Measurements from ENCODE around the gene OPA3.

The OPA3 gene

DNA sequence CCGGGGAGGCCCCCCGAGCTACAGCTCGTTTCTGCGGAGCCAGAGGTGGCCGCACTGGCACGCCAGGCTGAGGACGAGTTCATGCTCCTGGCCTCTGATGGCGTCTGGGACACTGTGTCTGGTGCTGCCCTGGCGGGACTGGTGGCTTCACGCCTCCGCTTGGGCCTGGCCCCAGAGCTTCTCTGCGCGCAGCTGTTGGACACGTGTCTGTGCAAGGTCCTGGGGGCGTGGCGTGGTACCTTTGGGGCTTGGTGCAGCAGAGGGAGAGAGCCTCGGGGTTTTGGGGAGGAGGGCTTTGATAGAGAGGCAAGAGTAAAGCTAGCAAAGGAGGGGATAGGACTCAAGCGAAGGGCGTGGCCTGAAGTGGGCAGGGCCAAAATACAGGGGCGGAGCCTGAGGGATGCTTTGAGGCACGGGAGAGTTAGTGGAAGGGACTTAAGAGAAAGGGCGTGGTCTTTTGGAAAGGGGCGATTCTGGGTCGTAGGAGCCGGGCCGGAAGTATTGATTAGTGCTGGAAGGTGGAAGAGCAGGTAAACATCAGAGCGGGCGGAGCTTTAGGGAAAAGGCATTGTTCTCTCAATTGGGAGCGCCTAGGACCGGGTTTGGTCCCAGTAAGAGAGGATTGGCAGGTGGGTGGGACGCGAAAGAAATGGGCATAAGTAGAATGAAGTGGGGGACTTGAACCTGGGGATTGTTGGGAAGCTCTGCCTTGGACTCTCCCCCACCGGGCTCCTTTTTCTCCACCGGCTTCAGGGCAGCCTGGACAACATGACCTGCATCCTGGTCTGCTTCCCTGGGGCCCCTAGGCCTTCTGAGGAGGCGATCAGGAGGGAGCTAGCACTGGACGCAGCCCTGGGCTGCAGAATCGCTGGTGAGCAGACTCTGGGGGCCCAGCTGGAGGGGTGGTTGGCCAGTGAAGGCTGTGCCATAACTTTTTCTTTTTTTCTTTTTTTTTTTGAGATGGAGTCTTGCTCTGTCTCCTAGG, 85.1 kb downstream of the OPA3 start:
- peak; percentile 93 for DNase-seq

DNA sequence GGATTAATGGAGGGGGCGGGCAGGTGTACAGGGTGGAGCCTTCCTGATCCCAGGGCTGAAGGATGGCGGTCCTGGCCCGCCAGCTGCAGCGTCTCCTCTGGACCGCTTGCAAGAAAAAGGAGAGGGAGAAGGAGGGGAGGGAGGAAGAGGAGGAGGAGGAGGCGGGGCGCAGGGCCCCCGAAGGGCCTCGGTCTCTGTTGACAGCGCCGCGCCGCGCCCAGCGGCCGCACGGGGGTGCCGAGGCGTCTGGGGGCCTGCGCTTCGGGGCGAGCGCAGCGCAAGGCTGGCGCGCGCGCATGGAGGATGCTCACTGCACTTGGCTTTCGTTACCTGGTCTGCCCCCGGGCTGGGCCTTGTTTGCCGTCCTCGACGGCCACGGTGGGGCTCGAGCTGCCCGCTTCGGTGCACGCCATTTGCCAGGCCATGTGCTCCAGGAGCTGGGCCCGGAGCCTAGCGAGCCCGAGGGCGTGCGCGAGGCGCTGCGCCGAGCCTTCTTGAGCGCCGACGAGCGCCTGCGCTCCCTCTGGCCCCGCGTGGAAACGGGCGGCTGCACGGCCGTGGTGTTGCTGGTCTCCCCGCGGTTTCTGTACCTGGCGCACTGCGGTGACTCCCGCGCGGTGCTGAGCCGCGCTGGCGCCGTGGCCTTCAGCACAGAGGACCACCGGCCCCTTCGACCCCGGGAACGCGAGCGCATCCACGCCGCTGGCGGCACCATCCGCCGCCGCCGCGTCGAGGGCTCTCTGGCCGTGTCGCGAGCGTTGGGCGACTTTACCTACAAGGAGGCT, 86.0 kb downstream of the OPA3 start, which contains the start of gene PPM1N:
Gene PPM1N, plus strand, starts transcription at position 33 of the 785 bp plus-strand sequence. Its CDS starts 30 bp downstream, at position 63.
- DNase-seq = peak; percentile 2

DNA sequence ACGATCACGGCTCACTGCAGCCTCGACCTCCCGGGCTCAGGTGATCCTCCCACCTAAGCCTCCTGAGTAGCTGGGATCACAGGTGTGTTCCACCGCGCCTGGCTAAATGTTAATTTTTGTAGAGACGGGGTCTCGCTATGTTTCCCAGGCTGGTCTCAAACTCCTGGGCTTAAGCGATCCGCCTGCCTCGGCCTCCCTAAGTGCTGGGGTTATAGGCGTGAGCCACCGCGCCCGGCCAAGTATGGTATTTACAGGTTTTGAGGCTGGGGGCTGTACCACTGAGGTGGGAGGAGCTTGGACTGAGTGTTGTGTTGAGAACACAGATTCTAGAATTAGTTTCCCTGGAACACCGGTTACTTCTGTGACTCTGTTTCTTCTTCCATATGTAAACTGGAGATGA, 86.8 kb downstream of the OPA3 start:
- no peak for DNase-seq

DNA sequence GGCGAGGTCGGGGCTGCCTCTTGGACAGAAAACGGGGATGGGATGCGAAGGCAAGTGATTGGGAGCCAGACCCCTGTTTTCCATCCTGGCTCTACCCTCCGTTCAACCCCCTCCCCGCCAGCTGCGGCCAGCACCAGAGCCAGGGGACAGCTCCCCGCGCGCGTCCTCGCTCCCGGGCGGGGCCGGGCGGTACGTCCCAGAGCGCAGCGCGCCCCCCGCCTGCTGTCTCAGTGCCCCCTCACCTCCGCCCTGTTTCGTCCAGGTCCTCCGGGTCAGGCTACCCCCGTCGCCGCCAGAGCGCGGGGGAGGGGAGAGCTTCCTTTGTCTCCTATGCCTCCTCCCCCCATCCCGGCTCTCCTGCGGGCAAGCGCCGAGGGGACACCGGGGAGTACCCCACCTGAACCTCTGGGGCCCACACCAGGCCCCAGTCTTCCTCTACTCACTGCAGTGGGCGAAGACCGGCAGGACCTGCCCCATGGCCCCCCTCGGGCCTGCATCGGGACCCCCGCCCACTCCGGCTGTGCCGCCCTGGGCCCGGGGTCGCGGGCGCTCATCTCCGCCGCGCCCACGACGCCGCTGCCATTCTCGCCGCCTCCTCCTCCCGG, 88.2 kb downstream of the OPA3 start:
- no peak for DNase-seq

DNA sequence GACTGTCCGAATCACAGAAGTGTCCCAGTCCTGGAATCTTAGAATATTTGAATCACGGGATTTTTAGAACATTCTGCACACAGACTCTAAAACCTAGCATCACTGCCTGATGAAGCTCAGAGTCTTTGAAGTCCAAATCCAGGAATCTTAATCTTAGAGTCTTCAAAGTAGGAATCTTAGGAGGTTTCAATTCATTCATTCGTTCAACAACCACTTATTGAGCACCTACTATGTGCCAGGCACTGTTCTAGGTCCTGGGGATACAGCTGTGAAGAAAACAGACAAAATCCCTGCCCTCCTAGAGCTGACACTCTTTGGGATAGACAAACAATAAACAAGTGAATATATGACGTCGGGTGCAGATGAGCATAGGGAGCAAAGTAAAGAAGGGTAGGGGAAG, 89.4 kb downstream of the OPA3 start:
- no peak for DNase-seq

DNA sequence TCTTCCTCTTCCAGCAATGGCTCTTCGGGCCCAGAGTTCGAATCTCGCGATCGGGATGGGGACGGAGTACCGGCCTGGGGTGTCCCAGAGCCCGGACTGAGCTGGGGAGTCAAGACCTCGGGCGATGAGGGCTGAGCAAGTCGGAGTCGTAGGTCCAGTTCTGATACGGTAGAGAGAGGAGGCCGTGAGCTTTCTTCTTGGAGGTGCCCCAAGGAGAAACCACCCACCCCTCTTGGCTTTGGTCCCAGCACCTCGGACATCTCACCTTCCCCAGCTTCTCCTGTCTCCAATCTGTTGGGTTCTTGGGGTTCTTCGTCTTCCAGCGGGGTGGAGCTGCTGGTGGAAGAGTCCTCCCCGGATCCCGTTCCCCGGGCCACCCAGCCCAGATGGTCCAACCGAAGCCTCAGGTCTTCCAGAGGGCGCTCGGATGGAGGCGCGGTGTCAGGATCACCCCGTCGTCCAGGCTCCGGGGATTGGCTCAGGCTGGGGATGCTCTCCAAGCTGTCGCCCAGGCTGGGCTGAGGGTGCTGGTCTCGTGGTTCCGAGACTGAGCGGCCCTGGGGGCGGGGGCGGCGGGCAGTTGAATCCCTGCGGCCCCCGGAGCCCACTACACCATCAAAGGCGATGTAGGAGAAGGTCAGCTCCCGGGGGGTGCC, 90.2 kb downstream of the OPA3 start:
- DNase-seq = no peak

DNA sequence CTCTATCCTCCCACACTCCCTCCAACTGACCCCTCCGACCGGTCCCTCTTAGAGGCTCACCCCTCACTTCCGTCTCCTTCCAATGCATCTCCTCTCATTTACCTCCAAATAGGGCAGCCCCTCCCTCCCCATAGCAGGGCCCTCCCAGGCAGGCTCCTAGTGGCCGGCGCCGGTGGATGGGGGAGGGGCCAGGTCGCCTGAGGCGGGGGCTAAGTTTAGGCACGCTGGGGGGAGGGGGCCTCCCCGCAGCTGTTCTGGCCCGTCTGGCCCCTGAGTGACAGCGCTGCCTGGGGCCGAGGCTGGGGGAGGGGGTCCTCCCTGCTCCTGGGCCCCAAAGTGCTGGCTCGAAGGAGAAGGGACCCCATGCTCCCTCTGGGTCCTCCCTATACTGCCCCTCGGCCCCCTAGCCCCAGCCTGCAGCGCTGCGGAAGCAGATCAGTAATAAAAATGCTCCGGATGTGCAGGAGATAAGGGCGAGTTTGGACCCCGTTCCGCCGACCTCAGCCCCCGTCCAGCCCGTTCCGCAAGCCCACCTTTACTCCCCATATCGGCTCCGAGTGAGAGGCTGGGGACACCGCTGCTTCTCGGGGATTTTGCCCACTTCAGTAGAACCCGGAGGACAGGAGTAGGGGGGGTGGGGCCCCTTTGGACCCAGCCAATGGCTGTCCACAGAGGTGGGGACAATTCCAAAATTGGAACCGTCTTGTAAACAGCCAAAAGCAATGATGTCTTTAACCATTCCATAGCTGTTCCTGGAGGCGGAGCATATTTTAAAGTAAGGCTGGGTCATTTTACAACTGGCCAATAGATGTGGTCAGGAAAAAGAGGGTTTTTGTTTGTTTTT, 91.8 kb downstream of the OPA3 start:
- no peak for DNase-seq

DNA sequence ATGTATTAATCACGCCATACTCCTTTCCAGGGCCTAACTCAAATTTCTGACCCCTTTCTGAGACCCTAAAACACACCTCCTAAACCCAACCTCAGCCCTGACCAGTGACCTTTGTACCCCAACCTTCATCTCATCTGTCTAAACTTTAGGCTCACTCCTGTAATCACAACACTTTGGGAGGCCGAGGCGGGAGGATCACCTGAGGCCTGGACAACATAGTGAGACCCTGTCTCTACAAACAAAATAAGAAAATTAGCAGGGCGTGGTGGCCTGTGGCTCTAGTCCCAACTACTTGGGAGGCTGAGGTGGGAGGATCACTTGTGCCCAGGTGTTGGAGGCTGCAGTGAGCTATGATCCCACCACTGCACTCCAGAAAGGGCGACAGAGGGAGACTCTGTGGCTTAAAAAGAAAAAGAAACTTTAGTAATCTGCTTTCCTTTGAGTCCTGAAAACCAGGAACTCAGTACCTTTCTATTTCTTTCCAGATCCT, 92.4 kb downstream of the OPA3 start:
- DNase-seq = no peak

DNA sequence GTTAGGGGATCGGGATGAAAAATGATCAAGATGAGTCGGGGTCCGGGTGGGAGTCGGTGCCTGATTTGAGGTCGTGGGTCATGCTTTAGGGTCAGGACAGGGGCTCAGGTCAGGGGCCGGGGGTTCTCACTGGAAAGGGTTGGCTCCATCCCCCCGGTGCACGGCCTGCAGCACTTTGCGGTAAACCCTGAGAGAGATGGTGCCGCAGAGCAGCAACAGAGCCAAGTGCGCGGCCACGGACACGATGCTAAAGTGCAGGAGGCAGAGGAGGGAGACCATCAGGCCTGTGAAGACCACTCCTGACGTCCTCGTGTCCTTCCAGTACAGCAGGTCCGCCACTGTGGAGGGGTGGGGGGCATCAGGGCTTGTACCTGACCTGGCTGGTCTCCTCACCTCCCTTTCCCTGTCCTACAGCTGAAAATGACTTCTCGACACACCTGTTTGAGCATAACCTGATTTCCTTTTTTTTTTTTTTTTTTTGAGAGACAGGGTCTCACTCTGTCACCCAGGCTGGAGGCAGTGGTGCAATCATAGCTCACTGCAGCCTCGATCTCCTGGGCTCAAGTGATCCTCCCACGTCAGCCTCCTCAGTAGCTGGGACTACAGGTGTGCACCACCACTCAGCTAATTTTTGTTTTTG, 95.3 kb downstream of the OPA3 start:
- no peak for DNase-seq

DNA sequence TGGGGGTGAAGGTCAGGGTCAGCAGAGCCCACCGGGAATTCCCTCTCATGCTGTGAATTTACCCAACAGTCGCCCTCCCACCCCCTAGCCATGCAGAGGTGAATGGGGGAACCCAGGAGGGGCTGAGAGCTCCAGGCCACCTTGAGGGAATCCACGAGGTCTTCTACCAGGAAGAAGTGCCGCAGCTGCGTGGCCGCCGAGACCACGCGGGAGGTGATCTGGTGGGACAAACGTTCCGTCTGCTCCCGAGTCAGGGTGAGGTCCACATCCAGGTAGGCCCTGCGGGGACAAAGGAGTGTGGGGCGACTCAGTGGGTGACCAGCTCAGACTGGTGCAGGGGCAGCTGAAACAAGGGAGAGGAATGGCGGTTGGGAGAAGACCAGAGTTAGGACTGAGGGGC, 95.9 kb downstream of the OPA3 start:
- DNase-seq = no peak

DNA sequence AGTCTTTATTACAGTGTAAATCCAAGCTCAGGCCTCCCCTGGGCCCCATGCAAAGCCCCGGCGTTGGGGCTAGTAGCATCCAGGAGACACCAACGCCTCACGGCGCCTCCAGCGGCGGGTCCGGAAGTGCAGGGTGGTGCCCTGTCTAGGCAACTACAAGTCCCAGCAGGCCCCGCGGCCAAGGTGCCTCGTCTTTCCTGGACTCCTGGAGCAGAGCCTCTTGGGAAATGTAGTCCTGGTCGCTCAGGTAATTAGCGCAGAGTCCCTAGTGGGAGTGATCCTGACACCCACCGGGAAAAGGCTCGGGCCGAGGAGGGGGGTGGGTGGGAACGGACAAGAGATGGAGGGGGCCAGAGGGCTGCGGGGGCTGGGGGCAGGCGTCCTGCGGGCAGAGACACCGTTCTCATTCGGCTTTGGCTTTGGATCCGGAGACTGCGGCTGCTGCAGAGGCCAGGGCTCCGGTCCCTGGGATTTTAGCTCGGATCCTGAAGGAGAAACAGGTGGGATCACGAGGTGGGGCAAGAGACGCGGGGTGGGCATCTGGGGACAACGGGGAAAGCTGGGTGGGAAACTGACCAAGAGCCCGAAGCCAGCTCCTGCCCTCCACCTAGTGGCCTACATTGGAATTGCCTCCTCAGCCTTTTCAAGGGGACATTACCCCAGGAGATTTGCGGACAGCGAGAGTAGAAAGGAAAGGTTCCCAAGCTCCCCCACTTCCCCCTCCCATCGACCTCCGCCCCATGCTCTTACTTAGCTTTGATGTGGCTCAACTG, 99.1 kb downstream of the OPA3 start:
- DNase-seq = peak; percentile 91

DNA sequence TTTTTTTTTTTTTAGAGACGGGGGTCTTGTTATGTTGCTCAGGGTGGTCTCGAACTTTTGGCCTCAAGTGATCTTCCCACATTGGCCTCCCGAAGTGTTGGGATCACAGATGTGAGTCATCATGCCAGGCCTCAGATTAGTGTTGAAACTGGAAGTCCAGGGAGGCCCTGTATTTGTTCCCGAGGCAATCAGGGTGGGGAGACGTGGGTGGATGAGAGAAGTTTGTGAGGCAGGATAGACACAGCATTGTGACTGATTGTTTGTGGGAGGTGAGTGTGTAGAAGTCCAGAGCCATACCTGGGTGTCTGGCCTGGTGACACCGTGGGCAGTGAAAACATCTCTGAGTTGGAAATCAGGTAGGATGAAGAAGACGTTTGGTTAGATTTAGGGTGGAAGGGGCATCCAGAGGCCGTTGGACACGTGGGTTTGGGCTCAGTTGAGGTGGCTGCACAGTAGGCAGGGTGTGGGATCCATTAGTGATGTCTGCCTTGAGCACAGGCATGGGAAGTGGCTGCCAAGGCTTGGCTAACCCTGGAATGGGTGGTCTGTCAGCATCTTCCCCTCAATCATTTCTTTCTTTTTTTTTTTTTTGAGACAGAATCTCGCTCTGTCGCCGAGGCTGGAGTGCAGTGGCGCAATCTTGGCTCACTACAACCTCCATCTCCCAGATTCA, 100.2 kb downstream of the OPA3 start:
- DNase-seq = no peak

DNA sequence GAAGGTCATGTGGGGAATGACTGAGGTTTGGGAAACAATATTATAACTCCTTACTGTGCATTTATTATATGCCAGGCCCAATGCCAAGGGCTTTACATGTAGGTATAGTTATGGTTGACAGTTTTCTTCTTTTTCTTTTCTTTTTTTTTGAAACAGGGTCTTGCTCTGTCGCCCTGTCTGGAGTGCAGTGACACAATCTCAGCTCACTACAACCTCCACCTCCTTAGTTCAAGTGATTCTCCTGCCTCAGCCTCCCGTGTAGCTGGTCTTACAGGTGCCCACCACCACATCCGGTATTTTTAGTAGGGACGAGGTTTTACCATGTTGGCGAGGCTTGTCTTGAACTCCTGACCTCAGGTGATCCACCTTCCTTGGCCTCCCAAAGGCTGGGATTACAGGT, 101.6 kb downstream of the OPA3 start:
- no peak for DNase-seq

DNA sequence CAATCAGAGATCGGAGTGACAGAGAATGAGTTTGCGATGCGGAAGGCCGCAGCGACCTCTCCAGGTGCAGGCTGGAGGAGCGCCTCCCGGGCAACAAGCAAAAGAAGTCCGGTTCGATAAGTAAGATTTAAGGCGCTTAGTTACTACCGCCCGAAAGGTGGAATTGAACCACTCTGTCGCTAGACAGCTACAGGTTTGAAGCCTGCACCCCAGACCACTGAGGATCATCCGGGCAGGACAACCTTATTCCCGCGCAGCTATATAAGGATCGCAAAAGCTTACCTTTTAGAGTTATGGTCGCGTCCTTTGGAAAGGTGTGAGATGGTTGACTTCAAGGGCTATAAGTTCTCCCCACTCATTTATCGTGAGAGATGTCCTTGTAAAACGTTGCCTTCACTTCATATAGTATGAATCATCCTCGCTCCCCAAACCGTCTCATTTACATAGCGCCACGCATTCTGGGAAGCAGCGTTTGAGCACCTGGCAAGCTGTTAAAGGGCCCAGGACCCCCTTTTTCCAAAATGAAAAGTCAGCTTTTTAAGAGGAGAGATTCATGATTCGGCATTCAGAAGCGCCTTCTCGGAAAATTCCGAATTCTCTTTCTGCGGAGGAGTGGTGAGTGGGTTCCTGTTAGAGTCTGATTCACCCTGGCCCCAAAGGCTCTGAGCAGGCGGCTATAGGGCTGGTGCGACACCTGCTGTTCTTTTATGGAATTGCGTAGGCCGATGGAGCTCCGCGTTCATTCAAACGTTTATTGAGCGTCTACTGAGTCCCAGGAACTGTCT, 106.0 kb downstream of the OPA3 start:
- DNase-seq = peak; percentile 94

DNA sequence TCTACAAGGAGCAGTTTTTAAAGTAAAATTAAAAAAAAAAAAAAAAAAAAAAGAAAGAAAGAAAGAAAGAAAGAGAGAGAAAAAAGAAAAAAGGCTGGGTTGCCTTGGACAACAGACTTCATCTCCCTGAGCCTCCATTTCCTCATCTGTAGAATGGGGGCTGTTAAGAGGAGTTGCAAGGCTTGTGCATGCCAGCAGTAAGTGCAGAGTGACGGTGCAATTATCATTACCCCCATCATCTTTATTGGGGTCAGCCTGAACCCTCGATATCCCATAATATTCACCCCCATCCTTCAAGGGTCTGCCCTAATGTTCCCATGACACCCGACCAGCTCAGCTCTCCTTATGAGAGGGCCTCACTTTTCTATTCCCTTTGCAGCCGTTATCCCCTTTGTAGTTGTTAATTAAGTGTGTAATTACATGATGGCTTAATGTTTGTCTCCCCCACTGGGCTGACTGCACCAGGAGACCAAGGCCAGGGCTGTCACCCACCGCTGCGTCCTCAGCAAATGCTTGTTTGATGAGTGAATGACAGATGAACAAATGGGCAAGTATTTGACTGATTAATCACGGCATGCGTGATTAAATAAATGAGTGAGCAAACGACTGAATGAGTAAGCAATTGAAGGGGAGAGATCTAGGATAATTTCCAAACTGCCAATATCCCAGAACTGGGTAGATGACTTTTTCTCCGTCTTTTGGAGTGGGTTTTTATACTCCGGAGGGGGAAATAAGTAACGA, 106.7 kb downstream of the OPA3 start:
- DNase-seq = no peak

Measured in DMS153 (cell line).